GM19351 (cell line): ENCODE measurements around the gene AMN.

ENCODE experiments used
- ATAC-seq: cut with Tn5 transposase; IDR thresholded peaks from one replicate; pipeline ENCODE4 v1.9.1; 2021; ENCODE audit warnings: mild to moderate bottlenecking, moderate library complexity; ENCODE audit not compliant: unreplicated experiment

The AMN gene

GRCh38 chr14:102942069-102942468, 19.6 kb downstream of the AMN start:
- no peak for ATAC-seq

DNA sequence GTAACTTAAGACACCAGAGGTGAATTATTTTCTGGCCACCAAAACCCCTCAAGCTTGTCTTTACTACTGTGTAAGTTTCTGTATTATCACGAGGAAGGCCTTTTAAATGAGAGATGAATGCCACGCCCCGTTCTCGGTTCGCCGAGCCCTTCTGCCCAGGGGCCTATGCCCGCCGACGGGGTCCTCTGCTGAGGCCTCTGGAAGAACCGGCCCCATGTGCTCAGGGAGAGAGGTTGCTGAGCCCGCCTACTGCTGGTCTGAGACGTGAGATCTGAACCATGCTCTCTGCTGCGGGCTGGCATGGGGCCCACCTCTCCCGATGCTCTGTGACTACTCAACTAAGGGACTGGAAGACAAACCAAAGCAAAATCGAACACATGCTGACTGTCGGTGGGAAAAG, 21.0 kb downstream of the AMN start:
- no peak for ATAC-seq

DNA sequence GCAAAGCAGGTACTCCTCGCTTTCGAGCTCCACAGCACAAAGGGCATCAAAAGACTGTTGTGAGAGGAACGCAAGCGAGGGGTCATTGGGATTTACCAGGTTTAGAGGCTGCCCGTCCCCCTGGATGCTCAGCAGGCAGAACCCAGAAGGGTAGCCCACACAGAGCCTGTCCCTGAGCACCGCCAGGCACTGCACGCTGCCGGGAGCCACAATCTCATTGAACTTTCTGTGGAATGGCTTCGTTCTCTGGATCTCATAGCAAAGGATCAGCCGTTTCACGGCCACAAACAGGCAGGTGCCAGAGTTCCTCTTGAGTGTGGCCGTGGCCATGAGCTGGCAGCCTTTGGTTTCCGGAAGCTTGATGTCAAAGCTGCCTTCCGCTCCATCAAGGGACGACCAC, 21.5 kb downstream of the AMN start:
- no peak for ATAC-seq

DNA sequence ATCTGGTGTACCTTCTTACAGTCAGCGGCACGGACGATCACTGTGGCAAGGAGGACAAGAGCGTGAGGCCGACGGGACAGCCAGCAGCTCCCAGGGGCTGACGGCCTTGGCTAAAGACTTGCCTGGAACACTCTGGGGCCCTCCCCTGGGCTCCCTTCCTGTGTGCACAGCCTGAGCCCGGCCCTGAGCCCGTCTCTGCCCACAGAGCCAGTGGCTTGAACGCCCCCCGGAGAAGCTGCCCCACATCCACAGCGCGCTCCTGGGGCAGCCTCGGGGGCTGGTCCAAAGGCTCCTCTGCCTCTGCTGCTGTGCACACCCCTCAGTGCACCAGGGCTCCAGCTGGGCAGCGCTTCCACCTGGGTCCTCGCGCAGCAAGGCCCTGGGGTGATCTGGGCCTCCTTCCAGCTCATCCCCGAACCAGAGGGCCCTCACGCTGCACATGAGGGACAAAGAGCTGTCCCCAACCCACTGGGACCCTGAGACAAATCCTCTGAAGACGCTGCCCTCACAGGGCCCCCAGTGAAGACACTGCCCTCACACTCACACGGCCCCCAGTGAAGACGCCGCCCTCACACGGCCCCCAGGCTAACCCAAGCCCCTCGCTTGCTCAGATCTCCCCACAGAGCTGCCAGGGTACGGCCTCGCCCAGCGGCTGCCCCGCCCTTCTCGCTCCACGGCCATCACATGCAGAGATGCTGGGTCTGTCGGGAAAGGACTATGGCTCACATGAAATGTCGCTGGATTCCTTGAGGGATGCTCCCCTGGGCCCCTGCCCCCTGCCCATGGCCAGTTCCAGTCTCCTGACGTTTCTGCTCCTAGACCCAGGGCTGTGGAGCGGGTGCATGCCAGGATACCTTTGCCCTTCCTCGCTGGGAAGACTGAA, 22.2 kb downstream of the AMN start:
- no peak for ATAC-seq

GRCh38 chr14:102945346-102946130, 23.1 kb downstream of the AMN start:
- ATAC-seq, result no peak

- no peak for ATAC-seq
Measured at GRCh38 chr14:102947321-102948103, 25.0 kb downstream of the AMN start.

- ATAC-seq, result no peak
Measured at GRCh38 chr14:102948698-102949061, 26.2 kb downstream of the AMN start.

DNA sequence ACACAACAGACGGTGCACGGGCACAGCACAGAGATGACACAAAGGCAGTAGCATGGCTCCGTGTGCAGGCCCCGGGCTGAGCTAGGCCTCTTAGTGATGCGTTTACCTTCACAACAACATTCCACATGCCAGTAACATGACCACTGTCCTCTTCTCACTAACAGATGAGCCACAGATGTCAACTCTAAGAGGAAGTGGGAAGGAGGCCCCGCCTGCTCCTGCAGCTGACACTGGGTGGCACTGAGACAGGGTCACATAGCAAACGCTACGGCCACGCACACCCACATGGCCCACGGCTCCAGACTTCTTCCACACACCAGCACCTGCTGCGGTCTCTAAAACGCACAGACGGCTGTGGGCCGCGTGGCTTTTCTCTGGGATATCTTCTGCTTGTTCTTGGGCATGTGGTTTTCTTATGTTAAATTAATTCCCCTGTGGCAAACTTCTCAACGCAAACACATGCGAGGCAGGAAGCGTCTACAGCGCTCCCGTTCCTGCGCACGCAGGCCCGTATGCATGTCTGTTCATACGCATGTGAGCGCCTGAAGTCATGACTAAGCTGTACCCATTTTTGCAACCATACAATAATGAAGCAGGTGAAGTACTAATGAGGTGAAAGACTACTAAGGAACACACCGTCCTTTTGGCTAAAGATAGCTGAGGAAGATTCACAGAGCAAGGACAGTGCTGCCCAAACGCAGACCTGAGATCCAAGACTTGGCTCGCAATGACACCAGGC, 26.8 kb downstream of the AMN start:
- ATAC-seq, result peak; percentile 64

GRCh38 chr14:102949801-102950451, 27.5 kb downstream of the AMN start:
- no peak for ATAC-seq

GRCh38 chr14:102951034-102951433, 28.6 kb downstream of the AMN start:
- ATAC-seq, result no peak

DNA sequence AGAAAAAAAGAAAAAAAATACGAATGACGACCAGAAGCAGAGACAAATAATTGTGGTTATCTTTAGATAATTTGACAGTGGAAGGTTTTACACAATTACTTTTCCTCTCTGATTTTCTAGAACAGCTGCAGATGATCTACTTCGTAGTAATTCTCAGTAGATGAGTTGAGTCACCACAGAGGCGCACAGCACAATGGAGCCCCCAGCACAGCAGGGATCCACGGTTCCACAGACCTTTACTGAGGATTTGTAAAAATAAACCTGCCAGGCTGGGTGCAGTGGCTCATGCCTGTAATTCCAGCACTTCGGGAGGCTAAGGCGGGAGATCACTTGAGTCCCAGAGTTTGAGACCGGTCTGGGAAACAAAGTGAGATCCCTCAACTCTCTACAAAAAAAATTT, 29.3 kb downstream of the AMN start:
- no peak for ATAC-seq

GRCh38 chr14:102952276-102952675, 29.8 kb downstream of the AMN start:
- ATAC-seq, result no peak

DNA sequence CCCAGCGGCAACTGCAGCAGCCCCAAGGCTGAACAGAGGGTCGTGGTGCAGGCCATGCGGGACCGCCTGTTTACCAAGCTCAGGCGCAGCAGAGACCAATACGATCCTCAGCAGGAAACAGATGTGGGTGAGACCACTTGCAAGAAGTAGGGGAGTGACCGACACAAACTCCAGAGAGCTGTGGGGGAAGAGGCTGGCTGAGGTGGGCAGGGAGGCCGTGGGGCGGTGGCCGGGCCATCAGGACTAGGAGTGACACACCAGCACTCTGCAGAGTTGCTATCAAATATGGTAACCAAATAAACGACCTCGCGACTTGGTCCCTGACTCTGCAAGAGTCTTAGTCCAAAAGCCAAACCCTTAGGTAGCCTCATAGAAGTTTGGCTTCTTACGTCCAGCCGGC, 30.6 kb downstream of the AMN start:
- ATAC-seq, result no peak

DNA sequence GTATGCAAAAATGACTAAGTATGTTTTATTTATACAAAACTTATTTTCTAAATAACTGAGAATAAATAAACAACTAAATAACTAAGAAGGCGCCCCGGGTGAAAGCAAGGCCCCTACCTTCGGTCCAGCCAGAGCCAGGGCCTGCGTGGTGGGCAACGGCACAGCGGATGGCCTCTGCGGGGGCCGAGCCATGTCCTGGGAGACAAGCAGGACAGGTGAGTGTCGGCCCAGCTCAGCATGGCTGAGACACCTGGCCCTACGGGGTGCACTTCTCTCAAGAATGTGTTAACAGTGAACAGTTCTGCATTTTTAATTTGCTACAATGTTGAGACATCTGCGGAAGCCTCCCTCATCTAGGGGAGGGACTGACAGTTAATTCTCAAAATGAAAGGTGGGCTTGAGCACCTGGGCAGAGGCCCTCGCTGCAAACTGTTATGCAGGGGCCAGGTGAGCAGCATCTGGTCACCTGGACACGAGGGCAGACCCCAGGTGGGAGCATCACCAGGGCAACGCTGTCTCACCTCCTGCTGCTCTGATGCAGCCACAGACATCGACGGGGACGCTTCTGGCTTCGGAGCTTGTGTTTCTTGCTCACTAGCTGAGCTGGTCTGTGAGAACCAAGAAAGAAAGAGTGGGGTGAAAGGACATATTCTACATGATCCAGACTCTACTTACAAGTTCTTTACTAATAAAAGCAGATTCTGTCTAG, 31.8 kb downstream of the AMN start:
- no peak for ATAC-seq

DNA sequence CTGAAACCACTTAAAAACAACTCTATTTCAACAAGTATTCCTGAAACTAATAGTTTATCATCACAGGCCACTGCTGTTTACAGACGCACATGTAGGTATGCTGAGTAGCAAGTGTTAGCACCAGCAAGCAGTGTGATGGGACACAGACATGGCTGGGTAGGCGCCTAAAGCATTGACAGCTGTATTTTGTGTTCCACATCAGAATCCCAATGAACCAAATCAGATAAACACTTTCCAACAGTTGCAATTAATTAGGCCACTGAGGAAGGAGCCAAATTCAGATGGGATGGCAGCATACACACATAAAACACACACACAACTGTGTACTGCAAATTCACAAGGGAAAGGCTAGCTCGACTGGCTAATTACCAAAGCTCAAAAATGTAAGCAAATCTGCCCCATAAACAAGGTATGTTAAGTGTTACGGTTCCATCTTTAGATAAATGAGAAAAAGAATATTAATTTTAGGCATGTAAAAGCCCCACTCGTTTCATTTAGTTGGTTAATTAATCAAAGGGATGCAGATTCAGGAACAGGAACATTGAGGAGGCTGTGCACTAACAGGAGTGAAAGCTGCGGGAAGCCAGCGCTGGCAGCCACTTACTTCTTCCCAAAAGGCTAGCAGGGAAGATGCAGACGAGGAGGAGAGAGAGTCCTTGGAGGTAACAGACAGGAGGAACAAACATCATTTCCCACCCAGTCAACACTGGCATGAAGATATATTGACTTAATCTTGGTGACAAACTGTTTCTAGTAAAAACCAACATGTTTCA, 33.4 kb downstream of the AMN start:
- no peak for ATAC-seq

DNA sequence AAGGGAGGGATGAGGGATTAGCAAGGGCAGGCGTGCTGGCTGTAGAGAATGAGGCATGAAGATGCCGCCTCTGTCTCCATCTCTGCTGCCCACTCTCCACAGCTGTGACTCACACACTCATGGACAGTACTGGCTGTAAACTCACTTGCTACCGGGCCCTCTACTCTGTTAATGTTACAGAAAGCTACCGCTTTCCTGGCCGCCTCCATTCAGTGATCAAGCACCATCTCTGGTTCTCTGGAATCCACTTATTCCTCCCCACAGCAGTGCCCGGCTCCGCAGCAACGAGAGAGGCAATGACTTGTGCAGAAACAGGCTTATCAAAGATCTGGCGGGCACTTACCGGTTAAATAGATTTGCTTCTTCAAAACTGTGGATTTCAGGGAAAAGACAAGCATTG, 34.8 kb downstream of the AMN start:
- ATAC-seq, result no peak

- no peak for ATAC-seq
Measured at GRCh38 chr14:102958461-102958860, 36.0 kb downstream of the AMN start.

DNA sequence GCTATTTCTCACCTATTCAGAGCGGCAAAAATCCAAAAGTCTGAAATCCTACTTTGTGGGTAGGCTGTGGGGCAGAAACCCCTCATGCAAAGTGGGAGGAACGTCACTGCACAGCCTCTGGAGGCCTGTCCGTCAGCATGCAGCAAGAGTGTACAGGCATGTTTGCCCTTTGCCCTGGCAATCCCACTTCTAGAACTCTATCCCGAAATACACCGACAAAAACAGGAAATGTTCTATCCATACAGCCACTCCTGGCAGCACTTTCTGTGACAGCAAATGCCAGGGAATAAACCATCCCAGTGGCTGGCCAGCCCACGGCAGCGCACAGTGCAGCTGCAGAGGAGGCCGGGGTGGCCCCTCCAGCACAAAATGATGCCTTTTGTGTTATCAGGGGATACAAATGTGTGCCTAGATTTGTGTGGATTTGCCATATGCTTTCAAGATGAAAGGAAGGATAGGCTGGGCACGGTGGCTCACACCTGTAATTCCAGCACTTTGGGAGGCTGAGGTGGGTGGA, 39.7 kb downstream of the AMN start:
- no peak for ATAC-seq
